NT2/D1 (cell line): ENCODE data around the gene SRC.

Experiments used
- DNase-seq: peaks from one replicate; pipeline ENCODE4 v3.0.0-alpha.2; 2011; ENCODE audit warnings: low read depth, low spot score
- H3K27me3 ChIP-seq: 2 replicates; pipeline ENCODE4 v1.6.0; 2011; ENCODE audit warnings: mild to moderate bottlenecking; ENCODE audit not compliant: insufficient read length, insufficient read depth
- H3K36me3 ChIP-seq: 2 replicates; pipeline ENCODE4 v1.6.1; 2011; ENCODE audit warnings: mild to moderate bottlenecking, low read length, mixed read lengths; ENCODE audit not compliant: insufficient read depth, insufficient read length
- H3K4me1 ChIP-seq: 2 replicates; pipeline ENCODE4 v1.5.1; 2011; ENCODE audit not compliant: insufficient read depth, insufficient read length
- H3K4me3 ChIP-seq: 2 replicates; pipeline ENCODE4 v1.5.1; 2011; ENCODE audit warnings: low read depth; ENCODE audit not compliant: insufficient read length
- H3K9ac ChIP-seq: 2 replicates; pipeline ENCODE4 v1.6.0; 2011; ENCODE audit warnings: low read depth; ENCODE audit not compliant: insufficient read length
- H3K9me3 ChIP-seq: 2 replicates; pipeline ENCODE4 v1.5.1; 2011; ENCODE audit warnings: mild to moderate bottlenecking, low read length; ENCODE audit not compliant: insufficient read depth
- SUZ12 ChIP-seq: IDR thresholded peaks from 2 replicates; pipeline ENCODE4 v1.6.1; 2011; ENCODE audit not compliant: insufficient read length, insufficient read depth; ENCODE audit errors: extremely low read depth
- YY1 ChIP-seq: IDR thresholded peaks from 2 replicates; pipeline ENCODE4 v1.6.1; 2011; ENCODE audit not compliant: insufficient read length, insufficient read depth
- ZNF274 ChIP-seq: IDR thresholded peaks from 2 replicates; pipeline ENCODE4 v1.6.1; 2011; ENCODE audit warnings: mild to moderate bottlenecking, low read depth, low read length

SRC gene

DNA sequence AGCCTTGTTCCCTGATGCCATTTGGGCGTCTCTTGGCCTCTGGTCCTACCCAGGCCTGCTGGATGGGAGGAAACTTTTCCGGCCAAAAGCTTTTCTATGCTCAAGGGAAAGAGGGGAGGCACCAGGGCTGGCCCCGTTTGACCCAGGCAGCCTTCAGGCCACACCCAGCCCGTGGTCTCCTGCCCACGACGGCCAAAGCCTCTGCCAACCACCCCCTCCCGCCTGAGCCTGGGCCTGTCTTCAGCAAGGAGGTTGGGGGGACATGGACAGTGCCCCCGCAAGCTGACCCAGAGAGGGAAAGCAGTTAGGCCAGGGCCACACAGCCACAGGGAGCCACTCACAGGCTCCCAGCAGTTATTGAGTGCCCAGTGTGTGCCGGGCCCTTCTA lies 49.5 kb downstream of the SRC start:
- peaks cover 56% of the 10 kb centered on the region for H3K36me3 ChIP-seq
- H3K4me1 ChIP-seq: peaks cover 44% of the 10 kb centered on the region
- H3K9me3 ChIP-seq: no peaks in the 10 kb centered on the region
- H3K9ac ChIP-seq: peak overlapping the region; percentile 81
- no peak for DNase-seq
- no peak overlapping the region for H3K4me3 ChIP-seq
- H3K27me3 ChIP-seq: no peaks in the 10 kb centered on the region
- no peak for TF ChIP-seq ZNF274
- TF ChIP-seq YY1: no peak
- no peak for TF ChIP-seq SUZ12

DNA sequence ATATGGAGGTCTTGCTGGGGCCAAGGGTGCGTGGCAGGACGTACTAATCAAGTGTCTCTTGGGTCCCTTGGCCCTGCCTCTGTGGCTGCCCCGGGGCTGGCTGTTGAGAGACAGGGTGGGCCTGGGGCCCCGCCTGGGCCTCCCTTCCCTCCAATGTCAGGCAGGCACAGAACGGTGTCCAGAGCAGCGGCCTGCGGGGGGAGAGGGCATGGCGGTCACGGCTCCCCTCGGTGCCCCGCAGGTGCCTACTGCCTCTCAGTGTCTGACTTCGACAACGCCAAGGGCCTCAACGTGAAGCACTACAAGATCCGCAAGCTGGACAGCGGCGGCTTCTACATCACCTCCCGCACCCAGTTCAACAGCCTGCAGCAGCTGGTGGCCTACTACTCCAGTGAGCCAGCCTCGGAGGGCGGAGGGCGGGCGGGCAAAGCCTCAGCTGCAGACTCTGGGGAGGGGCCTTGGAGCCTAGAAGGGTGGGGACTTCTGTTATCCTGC lies 50.0 kb downstream of the SRC start:
- Histone ChIP-seq H3K36me3 (peaks cover 51% of the 10 kb centered on the region), H3K9ac (peak overlapping the region; percentile 81)

DNA sequence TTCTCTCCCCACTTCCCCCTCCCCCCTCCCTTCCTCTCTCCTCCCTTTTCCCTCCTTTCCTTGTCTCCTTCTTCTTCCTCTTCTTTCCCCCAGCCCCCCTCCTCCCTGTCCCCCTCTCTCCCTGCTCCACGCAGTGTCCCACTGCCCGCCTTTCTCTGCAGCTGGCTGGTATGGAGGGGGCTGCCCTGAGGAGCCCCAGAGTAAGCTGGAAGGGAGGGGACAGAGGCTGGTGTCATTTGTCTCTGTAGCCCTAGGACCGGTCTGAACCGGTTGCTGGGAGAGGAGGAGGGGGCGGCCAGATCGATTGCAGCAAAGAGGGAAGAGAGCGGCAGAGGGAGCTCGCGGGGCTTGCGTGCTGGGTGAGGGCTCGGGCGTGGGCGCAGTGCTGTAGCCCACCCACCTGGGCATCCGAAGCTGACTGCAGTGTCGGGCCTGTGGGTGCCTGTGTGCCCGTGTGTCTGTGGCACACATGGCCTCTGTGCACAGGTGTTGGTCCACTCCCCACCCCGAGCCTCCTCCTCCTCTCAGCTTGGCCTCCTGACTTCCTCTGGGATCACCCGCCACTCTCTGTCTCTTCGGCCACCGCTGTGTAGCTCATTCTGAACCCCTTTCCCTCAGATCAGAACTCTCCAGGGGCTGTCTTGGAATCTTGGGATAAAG lies 50.6 kb downstream of the SRC start:
- Histone ChIP-seq H3K9me3 (no peaks in the 10 kb centered on the region), H3K4me1 (peaks cover 38% of the 10 kb centered on the region), H3K9ac (peak overlapping the region; percentile 89), H3K36me3 (peaks cover 51% of the 10 kb centered on the region), H3K27me3 (no peaks in the 10 kb centered on the region), H3K4me3 (peak overlapping the region; percentile 38)
- DNase-seq: peak; percentile 78
- TF ChIP-seq YY1: no peak
- TF ChIP-seq SUZ12: no peak
- TF ChIP-seq ZNF274: no peak

More for the DNA sequence above, 50.0 kb downstream of the SRC start:
- Histone ChIP-seq H3K27me3 (no peaks in the 10 kb centered on the region), H3K9me3 (no peaks in the 10 kb centered on the region), H3K4me1 (peaks cover 40% of the 10 kb centered on the region), H3K4me3 (peak overlapping the region; percentile 19)
- TF ChIP-seq YY1: no peak
- no peak for TF ChIP-seq ZNF274
- no peak for TF ChIP-seq SUZ12
- no peak for DNase-seq

DNA sequence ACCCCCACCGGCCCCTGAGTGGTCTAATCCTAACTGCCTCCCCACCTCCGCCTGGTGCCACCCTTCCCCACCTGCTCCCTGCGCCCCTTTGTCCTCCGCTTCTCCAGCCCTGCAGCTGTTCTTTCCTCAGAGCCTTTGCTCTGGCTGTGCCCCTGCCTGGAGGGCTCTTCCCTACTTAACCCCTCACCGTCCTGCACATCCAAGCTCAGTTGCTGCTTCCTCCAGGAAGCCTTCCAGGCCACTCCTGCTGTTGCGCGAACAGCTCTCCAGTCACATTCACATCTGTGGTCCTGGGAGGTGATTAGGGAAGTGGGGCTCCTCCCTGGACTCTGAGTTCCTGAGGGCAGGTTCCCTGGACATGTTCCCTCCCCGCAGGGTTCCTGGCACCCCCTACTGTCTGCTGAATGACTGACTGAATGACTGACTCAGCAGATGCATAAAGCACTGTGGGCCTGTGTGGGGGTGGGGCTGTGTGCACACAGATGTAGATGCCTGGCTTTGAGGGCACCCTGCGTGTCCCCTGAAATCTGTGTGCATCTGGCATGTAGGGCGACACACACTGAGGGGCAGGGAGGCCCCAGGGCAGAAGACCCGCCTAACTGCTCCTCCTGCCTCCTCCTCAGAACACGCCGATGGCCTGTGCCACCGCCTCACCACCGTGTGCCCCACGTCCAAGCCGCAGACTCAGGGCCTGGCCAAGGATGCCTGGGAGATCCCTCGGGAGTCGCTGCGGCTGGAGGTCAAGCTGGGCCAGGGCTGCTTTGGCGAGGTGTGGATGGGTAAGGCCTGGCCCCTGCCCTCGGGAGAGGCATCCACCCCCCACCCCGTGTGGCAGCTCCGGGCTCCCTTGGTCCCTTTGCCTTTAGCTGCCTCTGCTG lies 51.4 kb downstream of the SRC start:
- H3K4me1 ChIP-seq: peaks cover 38% of the 10 kb centered on the region
- TF ChIP-seq SUZ12 (no peak), YY1 (no peak), ZNF274 (no peak)
- H3K36me3 ChIP-seq: peaks cover 55% of the 10 kb centered on the region

DNA sequence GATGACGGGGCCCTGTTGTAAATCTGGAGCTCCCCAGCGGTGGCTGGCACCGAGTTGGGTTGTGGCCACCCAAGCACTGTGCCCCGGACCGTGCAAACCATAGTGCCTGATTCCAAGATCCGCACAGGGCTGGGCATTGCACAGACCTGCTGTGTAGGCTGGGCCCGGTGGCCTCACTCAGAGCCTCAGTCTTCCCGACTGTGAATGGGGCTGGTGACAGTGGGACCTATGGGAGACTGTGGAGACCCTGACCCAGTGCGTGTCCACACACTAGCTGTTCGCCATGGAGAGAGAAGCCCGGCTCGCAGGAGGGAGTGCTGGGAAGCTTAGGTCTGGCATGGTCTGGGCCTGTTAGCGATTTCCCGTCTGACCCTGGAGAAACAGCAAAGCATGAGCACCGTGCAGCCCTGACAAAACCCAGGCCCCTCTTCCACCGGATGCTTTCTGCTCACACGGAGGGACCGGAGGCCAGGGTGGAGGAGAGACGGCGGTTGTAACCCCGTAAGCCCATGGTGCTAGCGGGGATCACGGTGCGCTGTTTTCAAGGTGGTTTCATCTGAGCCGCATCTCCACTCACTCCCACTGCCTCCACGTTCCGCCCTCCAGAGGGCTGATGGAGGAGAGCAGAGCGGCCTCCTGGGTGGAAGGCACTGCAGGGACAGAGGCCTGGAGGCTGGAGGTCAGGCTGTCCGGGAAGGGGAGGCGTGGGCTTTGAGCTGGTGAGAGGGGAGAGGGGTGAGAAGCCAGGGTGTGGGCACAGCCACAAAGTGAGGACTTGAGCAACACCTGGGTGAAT lies 52.2 kb downstream of the SRC start:
- Histone ChIP-seq H3K4me3 (no peak overlapping the region), H3K9ac (peak overlapping the region; percentile 76), H3K27me3 (no peaks in the 10 kb centered on the region), H3K36me3 (peaks cover 59% of the 10 kb centered on the region), H3K9me3 (no peaks in the 10 kb centered on the region), H3K4me1 (peaks cover 36% of the 10 kb centered on the region)
- DNase-seq: no peak
- no peak for TF ChIP-seq ZNF274
- TF ChIP-seq YY1: no peak
- TF ChIP-seq SUZ12: no peak

More for the DNA sequence above, 51.4 kb downstream of the SRC start:
- H3K9ac ChIP-seq: peak overlapping the region; percentile 89
- DNase-seq: peak; percentile 46
- H3K9me3 ChIP-seq: no peaks in the 10 kb centered on the region
- no peaks in the 10 kb centered on the region for H3K27me3 ChIP-seq
- H3K4me3 ChIP-seq: peak overlapping the region; percentile 38

DNA sequence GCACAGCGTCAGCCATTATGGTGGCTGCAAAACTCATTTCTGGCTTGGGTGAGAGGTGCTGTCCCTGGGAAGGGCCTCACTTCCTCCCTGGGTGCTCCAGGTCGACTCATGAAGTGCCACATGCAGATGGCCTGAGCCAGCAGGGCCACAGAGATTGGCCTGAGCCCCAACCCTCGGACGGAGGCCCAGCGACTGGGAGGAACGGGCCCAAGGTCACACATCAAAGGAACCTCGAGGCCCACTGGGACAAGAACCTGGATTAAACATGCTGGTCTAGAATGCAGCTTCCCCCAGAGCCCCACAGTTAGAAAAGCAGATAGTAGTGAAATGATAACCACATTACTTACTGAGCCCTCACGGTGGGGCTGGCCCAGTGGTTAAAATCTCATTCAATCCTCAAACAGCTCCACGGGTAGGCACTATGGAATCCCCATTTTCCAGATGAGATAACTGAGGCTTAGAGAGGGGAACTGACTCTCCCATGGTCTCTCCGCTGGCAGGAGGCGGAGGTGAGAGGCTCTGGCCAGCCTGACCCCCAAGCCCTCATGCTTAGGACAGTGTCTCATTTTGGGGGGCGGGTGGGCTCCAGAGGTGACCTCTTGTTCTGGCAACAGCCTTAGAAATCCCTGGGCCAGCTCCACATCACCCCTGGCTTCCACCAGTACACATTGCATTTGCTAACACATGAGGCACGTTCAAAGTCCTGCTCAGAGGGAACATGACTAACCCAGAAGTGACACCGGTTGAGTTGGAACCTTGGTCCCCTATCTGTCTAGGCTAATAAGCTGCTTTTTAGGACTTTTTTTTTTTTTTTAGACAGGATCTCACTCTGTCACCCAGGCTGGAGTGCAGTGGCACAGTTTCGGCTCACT lies 53.0 kb downstream of the SRC start:
- TF ChIP-seq ZNF274: no peak
- TF ChIP-seq YY1: no peak
- TF ChIP-seq SUZ12: no peak
- no peaks in the 10 kb centered on the region for H3K27me3 ChIP-seq
- no peaks in the 10 kb centered on the region for H3K9me3 ChIP-seq
- no peak for DNase-seq
- peaks cover 28% of the 10 kb centered on the region for H3K4me1 ChIP-seq
- peaks cover 61% of the 10 kb centered on the region for H3K36me3 ChIP-seq
- H3K9ac ChIP-seq: peak overlapping the region; percentile 76
- no peak overlapping the region for H3K4me3 ChIP-seq
